Gastroesophageal sphincter (tissue), 3 donors: ENCODE measurements around the gene LHX3.

Source experiments
- CTCF ChIP-seq, 4 experiments: fragments of 200-600 bp in 2 of 4; fragments of 450-650 bp in 2 of 4; sonication (generic) in 1 of 4; IDR thresholded peaks; one replicate each; pipeline ENCODE4 v1.5.1; 2017 to 2019; ENCODE audit warnings: antibody characterized with exemption in 4 of 4, mild to moderate bottlenecking in 2 of 4, moderate library complexity in 2 of 4
- EP300 ChIP-seq: sonication (generic); formaldehyde crosslinking; IDR thresholded peaks from one replicate; pipeline ENCODE4 v1.6.1; 2017; ENCODE audit warnings: antibody characterized with exemption, mild to moderate bottlenecking

DNA sequence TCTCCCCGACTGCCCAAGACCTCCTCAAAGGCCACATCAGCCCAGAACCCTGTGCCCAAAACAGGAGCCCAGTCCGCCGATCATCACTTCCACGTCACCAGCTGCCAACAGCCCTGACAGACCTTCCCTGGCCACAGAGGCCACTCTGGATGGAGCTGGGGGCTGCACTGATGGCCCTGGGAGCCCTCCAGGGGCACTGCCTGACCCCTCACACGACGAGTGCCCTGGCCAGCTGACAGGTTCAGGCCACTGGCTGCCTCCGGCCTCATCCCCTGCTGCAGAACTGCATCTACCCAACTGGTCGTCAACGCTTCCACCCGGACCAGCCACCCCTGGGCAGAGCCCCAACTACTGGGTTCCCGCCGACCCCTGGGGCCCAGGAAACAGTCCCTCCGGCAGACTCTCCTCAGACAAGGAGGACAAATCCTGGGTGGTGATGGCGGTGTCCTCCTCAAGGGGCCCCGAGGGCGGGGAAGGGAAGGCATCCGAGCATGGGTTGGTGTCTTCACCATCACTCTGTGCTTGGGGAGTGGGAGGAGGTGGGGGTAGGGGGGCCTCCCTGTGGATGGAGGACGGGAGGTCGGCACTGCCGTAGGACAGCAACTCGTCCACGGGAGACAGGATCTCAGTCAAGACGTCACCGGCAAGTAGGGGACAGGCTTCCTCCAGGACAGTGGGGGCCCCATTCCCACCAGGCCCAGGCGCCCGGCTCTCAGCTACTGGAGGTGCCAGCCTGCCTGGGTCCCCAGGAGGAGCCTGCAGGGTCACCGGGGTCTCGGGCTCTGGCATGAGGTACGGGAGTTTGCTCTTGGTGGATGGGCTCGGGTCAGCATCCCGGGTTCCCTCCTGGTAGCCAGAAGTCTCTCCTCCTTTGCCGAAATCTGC is 48.6 kb upstream of the LHX3 start:
- TF ChIP-seq CTCF (IDR thresholded peaks at IDR 0.05) (no peak), EP300 (no peak)
